Psoas muscle (tissue), 8 donors: ENCODE results near the gene NR5A1. TPM values are rescaled to one million over a fixed set of nuclear protein-coding genes. Genes with fewer than 3 reads are reported as not detected.

ENCODE experiments used
- ATAC-seq, 4 donors: fragments of 200-7000 bp; cut with Tn5 transposase; one replicate each; pipeline ENCODE4 v1.9.1; 2020; ENCODE audit warnings: moderate library complexity in 3 of 4, mild to moderate bottlenecking in 2 of 4
- DNase-seq, 2 donors: peaks; one replicate each; pipeline ENCODE4 v3.0.0-alpha.2; 2020
- H3K27ac ChIP-seq: fragments of 200-600 bp; one replicate; pipeline ENCODE4 v1.8.0; 2022
- H3K27me3 ChIP-seq, 3 donors: fragments of 200-600 bp in 1 of 3; one replicate each; pipeline versions ENCODE4 v1.6.1 to v1.8.0; 2013 to 2022; ENCODE audit warnings: low read length in 2 of 3, mild to moderate bottlenecking in 2 of 3, moderate library complexity in 1 of 3; ENCODE audit not compliant: insufficient read depth in 3 of 3
- H3K36me3 ChIP-seq, 2 donors: fragments of 200-600 bp in 1 of 2; one replicate each; pipeline versions ENCODE4 v1.6.1 to v1.8.0; 2013 to 2022; ENCODE audit warnings: low read depth in 1 of 2, mild to moderate bottlenecking in 1 of 2, moderate library complexity in 1 of 2; ENCODE audit not compliant: insufficient read depth in 1 of 2
- H3K4me1 ChIP-seq: fragments of 200-600 bp; one replicate; pipeline ENCODE4 v1.8.0; 2022
- H3K4me3 ChIP-seq: fragments of 200-600 bp; one replicate; pipeline ENCODE4 v1.8.0; 2022; ENCODE audit warnings: mild to moderate bottlenecking
- H3K9me3 ChIP-seq: fragments of 200-600 bp; one replicate; pipeline ENCODE4 v1.8.0; 2022
- WGBS, 3 donors: extraction: QIAGEN DNeasy Blood & Tissue Kit; methylation state at CpG; one replicate each; pipeline versions ENCODE4 v1.1.6 to v1.1.7; 2013; 5-methylcytosine and 5-hydroxymethylcytosine counted together
- intact Hi-C, 2 donors: fragments of 100-400 bp; cut with DNase I; formaldehyde crosslinking; loops; one replicate each; pipeline versions ENCODE4 v1.11.0 to v1.14.2; 2022
- polyA plus RNA-seq, 3 donors: library from polyadenylated mRNA; stranded (reverse); fragments of 200-250 nt; gene quantifications; one replicate each; pipeline ENCODE4 v1.2.3, GENCODE V29; 2013
- total RNA-seq, 4 donors: library from RNA; stranded (reverse); fragmentation: NEBNext Ultra II Directional in 2 of 4; extraction: Animal tissue kit (Norgen Biotek cat#: 25700) in 2 of 4; gene quantifications; one replicate each; pipeline versions ENCODE4 v1.2.1 to v1.2.4, GENCODE V29; 2021 to 2023
- TF ChIP-seq, protein P1 (sequence below): fragments of 200-600 bp; IDR thresholded peaks from one replicate; pipeline ENCODE4 v1.8.0; 2022; ENCODE audit warnings: antibody characterized with exemption
- donor health status: healthy with polysubstance abuse.
- donor health status: DM: no; HTN: no; CAD: no; lungs with moderate emphysema.
- donor health status: Bipolar disorder and iron deficiency.
- donor health status: healthy.
- donor health status: DM: yes; HTN: yes; CAD: no.
- donor health status: DM: no; HTN: no; CAD: no.
- donor health status: DM: no; HTN: no; CAD: no.
- donor health status: DM: yes; HTN: yes; CAD: no.

NR5A1 gene
- total and polyA plus RNA-seq, 7 donors, result 0.01 to 0.75 (median 0.35) TPM; not detected in 3

GRCh38 chr9:124470306-124470705, 36.9 kb downstream of the NR5A1 start:
- TF ChIP-seq, protein P1, sequence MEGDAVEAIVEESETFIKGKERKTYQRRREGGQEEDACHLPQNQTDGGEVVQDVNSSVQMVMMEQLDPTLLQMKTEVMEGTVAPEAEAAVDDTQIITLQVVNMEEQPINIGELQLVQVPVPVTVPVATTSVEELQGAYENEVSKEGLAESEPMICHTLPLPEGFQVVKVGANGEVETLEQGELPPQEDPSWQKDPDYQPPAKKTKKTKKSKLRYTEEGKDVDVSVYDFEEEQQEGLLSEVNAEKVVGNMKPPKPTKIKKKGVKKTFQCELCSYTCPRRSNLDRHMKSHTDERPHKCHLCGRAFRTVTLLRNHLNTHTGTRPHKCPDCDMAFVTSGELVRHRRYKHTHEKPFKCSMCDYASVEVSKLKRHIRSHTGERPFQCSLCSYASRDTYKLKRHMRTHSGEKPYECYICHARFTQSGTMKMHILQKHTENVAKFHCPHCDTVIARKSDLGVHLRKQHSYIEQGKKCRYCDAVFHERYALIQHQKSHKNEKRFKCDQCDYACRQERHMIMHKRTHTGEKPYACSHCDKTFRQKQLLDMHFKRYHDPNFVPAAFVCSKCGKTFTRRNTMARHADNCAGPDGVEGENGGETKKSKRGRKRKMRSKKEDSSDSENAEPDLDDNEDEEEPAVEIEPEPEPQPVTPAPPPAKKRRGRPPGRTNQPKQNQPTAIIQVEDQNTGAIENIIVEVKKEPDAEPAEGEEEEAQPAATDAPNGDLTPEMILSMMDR, result no peak
- ATAC-seq (no peak), DNase-seq (peak in 1 of 2 donors; percentile 46)
- H3K4me3 ChIP-seq, result no peak overlapping the region
- H3K4me1 ChIP-seq, result no peaks in the 10 kb centered on the region
- intact Hi-C loops, result no loop called here
- H3K36me3 ChIP-seq, result no peaks in the 10 kb centered on the region
- no peaks in the 10 kb centered on the region for H3K9me3 ChIP-seq
- 85 to 91% (median 90%) methylated on average over 13 of the region's 13 CpGs for WGBS, 3 donors
- H3K27ac ChIP-seq, result no peak overlapping the region
- peaks cover 0 to 12% (median 8%) of the 10 kb centered on the region in 3 donors for H3K27me3 ChIP-seq

DNA sequence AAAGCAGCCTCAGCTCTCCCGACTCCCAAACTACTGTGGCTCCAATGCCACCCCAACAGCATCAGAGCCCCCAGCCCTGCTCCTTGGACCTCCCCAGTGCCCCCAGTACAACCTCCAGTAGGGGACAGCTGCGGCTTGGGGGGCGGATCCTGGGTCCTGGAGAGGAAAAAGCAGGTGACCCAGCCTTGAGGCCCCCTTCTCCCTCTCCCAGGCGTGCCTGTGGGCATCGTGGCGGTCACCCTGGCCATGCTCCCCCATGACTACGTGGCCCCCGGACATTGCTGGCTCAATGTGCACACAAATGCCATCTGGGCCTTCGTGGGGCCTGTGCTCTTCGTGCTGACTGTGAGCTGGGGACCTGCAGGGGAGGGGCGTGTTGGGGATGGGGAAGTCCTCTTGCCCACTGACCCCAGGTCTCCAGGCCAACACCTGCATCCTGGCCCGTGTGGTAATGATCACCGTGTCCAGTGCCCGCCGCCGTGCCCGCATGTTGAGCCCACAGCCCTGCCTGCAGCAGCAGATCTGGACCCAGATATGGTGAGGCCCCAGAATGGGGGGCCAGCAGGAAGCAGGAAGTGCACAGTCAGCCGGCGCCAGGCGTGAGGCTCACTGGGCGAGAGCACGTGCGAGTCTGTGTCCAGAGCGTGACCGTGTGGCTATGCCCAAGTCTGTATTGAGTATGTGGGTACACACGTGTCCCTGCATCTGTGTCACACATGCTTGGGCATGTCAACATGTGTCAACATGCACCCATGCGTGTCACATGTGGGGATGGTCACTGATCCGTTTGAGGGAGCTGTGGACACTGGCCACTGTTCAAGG, 38.0 kb downstream of the NR5A1 start:
- DNase-seq, result peak in 1 of 2 donors; percentile 34
- Histone ChIP-seq H3K27ac (no peak overlapping the region), H3K4me1 (no peaks in the 10 kb centered on the region), H3K4me3 (no peak overlapping the region), H3K27me3 (peaks cover 0 to 12% (median 8%) of the 10 kb centered on the region in 3 donors), H3K9me3 (no peaks in the 10 kb centered on the region), H3K36me3 (no peaks in the 10 kb centered on the region)
- intact Hi-C loops, result no loop called here
- WGBS, 3 donors, result 80 to 91% (median 84%) methylated on average over 28 of the region's 28 CpGs
- ATAC-seq, result no peak
- TF ChIP-seq, protein P1, result no peak

GRCh38 chr9:124468061-124468740, 39.0 kb downstream of the NR5A1 start:
- H3K4me1 ChIP-seq, result no peaks in the 10 kb centered on the region
- ATAC-seq (no peak), DNase-seq (peak in 1 of 2 donors; percentile 34)
- TF ChIP-seq, protein P1, result no peak
- no peaks in the 10 kb centered on the region for H3K36me3 ChIP-seq
- intact Hi-C loops, result no loop called here
- H3K4me3 ChIP-seq, result no peak overlapping the region
- H3K27ac ChIP-seq, result no peak overlapping the region
- peaks cover 0 to 7% (median 6%) of the 10 kb centered on the region in 3 donors for H3K27me3 ChIP-seq
- H3K9me3 ChIP-seq, result no peaks in the 10 kb centered on the region
- 88 to 94% (median 93%) methylated on average over 19 of the region's 19 CpGs for WGBS, 3 donors

GRCh38 chr9:124467410-124468060, 39.7 kb downstream of the NR5A1 start:
- H3K36me3 ChIP-seq, result no peaks in the 10 kb centered on the region
- no peaks in the 10 kb centered on the region for H3K4me1 ChIP-seq
- peak in 1 of 2 donors; percentile 26 for DNase-seq
- H3K27ac ChIP-seq, result no peak overlapping the region
- TF ChIP-seq, protein P1, result no peak
- H3K4me3 ChIP-seq, result no peak overlapping the region
- WGBS, 3 donors, result 87 to 92% (median 89%) methylated on average over 16 to 17 of the region's 17 CpGs
- peaks cover 0 to 5% (median 3%) of the 10 kb centered on the region in 3 donors for H3K27me3 ChIP-seq
- intact Hi-C loops, result no loop called here
- ATAC-seq, result no peak
- H3K9me3 ChIP-seq, result no peaks in the 10 kb centered on the region
